ENCODE results near the gene ZNF598.

GRCh38 chr16:2004795-2005517 is 4.7 kb downstream of the ZNF598 start:
- TF ChIP-seq CTCF (IDR thresholded peaks at IDR 0.05) (no peak), EP300 (IDR thresholded peaks at IDR 0.05; ENCODE audit: low read depth) (no peak), POLR2A (IDR thresholded peaks at IDR 0.05) (no peak), POLR2AphosphoS5 (IDR thresholded peaks at IDR 0.05) (no peak)
